Neural cell (in vitro differentiated cells): ENCODE data around the gene UVRAG.

ENCODE experiments used
- EP300 ChIP-seq: fragments of 450-650 bp; conservative IDR thresholded peaks from 2 replicates; pipeline ENCODE4 v1.6.1; 2014; ENCODE audit warnings: antibody characterized with exemption, mild to moderate bottlenecking, moderate library complexity; ENCODE audit not compliant: poor library complexity, severe bottlenecking
- EZH2 ChIP-seq: fragments of 200-600, 300-800 bp; shearing (Covaris generic), sonication (generic); IDR thresholded peaks from 2 replicates; pipeline ENCODE4 v1.6.1; 2014; ENCODE audit warnings: antibody characterized with exemption, low read length, borderline replicate concordance, mild to moderate bottlenecking; ENCODE audit not compliant: insufficient read depth, poor library complexity, severe bottlenecking
- RAD21 ChIP-seq: fragments of 450-650 bp; conservative IDR thresholded peaks from 2 replicates; pipeline ENCODE4 v1.6.1; 2014; ENCODE audit warnings: antibody characterized with exemption, mild to moderate bottlenecking, moderate library complexity
- TAF1 ChIP-seq: IDR thresholded peaks from 2 replicates; pipeline ENCODE4 v1.6.1; 2012; ENCODE audit warnings: low read depth
- TF ChIP-seq, protein P1 (sequence below): fragments of 450-650 bp; IDR thresholded peaks from 2 replicates; pipeline ENCODE4 v1.5.1; 2014; ENCODE audit warnings: antibody characterized with exemption, mild to moderate bottlenecking, moderate library complexity; ENCODE audit not compliant: poor library complexity, severe bottlenecking

DNA sequence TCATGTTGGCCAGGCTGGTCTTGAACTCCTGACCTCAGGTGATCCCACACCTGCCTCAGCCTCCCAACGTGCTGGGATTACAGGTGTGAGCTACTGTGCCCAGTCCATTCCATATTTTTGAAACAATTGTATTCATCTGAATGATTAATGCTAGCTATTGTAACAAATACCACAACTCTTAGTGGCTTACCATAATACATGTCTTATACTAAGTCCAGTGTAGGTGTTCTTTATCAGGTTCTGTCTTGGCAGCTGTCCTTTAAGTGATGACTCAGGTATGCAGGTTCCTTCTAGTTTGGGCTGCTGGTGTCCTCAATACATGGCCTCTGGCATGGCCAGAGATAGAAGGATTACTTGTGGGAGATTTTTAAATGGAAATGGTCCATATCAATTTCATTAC lies 39.0 kb downstream of the UVRAG start:
- TF ChIP-seq, protein P1, sequence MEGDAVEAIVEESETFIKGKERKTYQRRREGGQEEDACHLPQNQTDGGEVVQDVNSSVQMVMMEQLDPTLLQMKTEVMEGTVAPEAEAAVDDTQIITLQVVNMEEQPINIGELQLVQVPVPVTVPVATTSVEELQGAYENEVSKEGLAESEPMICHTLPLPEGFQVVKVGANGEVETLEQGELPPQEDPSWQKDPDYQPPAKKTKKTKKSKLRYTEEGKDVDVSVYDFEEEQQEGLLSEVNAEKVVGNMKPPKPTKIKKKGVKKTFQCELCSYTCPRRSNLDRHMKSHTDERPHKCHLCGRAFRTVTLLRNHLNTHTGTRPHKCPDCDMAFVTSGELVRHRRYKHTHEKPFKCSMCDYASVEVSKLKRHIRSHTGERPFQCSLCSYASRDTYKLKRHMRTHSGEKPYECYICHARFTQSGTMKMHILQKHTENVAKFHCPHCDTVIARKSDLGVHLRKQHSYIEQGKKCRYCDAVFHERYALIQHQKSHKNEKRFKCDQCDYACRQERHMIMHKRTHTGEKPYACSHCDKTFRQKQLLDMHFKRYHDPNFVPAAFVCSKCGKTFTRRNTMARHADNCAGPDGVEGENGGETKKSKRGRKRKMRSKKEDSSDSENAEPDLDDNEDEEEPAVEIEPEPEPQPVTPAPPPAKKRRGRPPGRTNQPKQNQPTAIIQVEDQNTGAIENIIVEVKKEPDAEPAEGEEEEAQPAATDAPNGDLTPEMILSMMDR = no peak
- TF ChIP-seq EP300 = no peak
- no peak for TF ChIP-seq TAF1
- TF ChIP-seq EZH2 = no peak
- TF ChIP-seq RAD21 = no peak
